GM23338 (cell line): ENCODE results near the gene FUT1. TPM values are rescaled to one million over a fixed set of nuclear protein-coding genes. Genes with fewer than 3 reads are reported as not detected.

ENCODE experiments used
- ATAC-seq: fragments of 200-7000 bp; cut with Tn5 transposase; 3 replicates; pipeline ENCODE4 v1.9.1; 2020
- DNase-seq: peaks from one replicate; pipeline ENCODE4 v3.0.0-alpha.2; 2015; ENCODE audit warnings: low spot score
- H2AFZ ChIP-seq: fragments of 200-600 bp; sonication (generic); 2 replicates; pipeline ENCODE4 v1.8.0; 2016; ENCODE audit warnings: antibody characterized with exemption, mild to moderate bottlenecking, moderate library complexity
- H3F3A ChIP-seq: fragments of 200-600 bp; sonication (generic); replicated peaks from 2 replicates; pipeline ENCODE4 v1.8.0; 2017; ENCODE audit warnings: antibody characterized with exemption, mixed run types, low read depth
- H3K27ac ChIP-seq: fragments of 200-600 bp; sonication (generic); 2 replicates; pipeline ENCODE4 v1.6.1; 2016; ENCODE audit warnings: low read depth
- H3K27me3 ChIP-seq: fragments of 200-600 bp; sonication (generic); 2 replicates; pipeline ENCODE4 v1.8.0; 2016; ENCODE audit warnings: mild to moderate bottlenecking, mixed run types, moderate library complexity; ENCODE audit not compliant: insufficient read depth
- H3K36me3 ChIP-seq: fragments of 200-600 bp; sonication (generic); 2 replicates; pipeline ENCODE4 v1.8.0; 2016; ENCODE audit warnings: mild to moderate bottlenecking; ENCODE audit not compliant: insufficient read depth
- H3K4me1 ChIP-seq: fragments of 200-600 bp; sonication (generic); 2 replicates; pipeline ENCODE4 v1.8.0; 2016; ENCODE audit warnings: mild to moderate bottlenecking, moderate library complexity; ENCODE audit not compliant: insufficient read depth
- H3K4me2 ChIP-seq: fragments of 200-600 bp; sonication (generic); 2 replicates; pipeline ENCODE4 v1.7.1; 2017; ENCODE audit warnings: mixed run types
- H3K4me3 ChIP-seq: fragments of 200-600 bp; sonication (generic); 2 replicates; pipeline ENCODE4 v1.6.1; 2016; ENCODE audit warnings: mixed run types
- H3K79me2 ChIP-seq: fragments of 200-600 bp; sonication (generic); replicated peaks from 2 replicates; pipeline ENCODE4 v1.8.0; 2017; ENCODE audit warnings: mild to moderate bottlenecking; ENCODE audit not compliant: insufficient read depth
- H3K9me2 ChIP-seq: fragments of 200-600 bp; sonication (generic); 2 replicates; pipeline ENCODE4 v1.8.0; 2017; ENCODE audit not compliant: insufficient read depth
- H4K20me1 ChIP-seq: fragments of 200-600 bp; sonication (generic); replicated peaks from 2 replicates; pipeline ENCODE4 v1.8.0; 2017; ENCODE audit warnings: mild to moderate bottlenecking; ENCODE audit not compliant: insufficient read depth
- H3K27ac Mint-ChIP-seq: 2 replicates; pipeline ENCODE4 v1.8.0; 2020; ENCODE audit warnings: inconsistent platforms, mild to moderate bottlenecking, moderate library complexity, mixed read lengths
- H3K27me3 Mint-ChIP-seq: 3 replicates; pipeline ENCODE4 v1.8.0; 2022; ENCODE audit warnings: low read depth, mild to moderate bottlenecking, moderate library complexity, mixed read lengths, inconsistent platforms; ENCODE audit not compliant: insufficient read depth, poor library complexity
- H3K36me3 Mint-ChIP-seq: 3 replicates; pipeline ENCODE4 v1.8.0; 2021; ENCODE audit warnings: low read depth, mild to moderate bottlenecking, inconsistent platforms, moderate library complexity, mixed read lengths
- H3K4me1 Mint-ChIP-seq: 3 replicates; pipeline ENCODE4 v1.8.0; 2020; ENCODE audit warnings: mild to moderate bottlenecking, inconsistent platforms, mixed read lengths
- H3K4me3 Mint-ChIP-seq: 3 replicates; pipeline ENCODE4 v1.8.0; 2021; ENCODE audit warnings: moderate library complexity, mild to moderate bottlenecking, inconsistent platforms, mixed read lengths
- H3K9me3 Mint-ChIP-seq: 3 replicates; pipeline ENCODE4 v1.8.0; 2020; ENCODE audit warnings: moderate library complexity, mild to moderate bottlenecking, inconsistent platforms, mixed read lengths
- CREB1 ChIP-seq: fragments of 250-450 bp; sonication (Bioruptor Pico); IDR thresholded peaks from 2 replicates; pipeline ENCODE4 v1.5.0; 2020; ENCODE audit warnings: low read depth, mild to moderate bottlenecking, moderate library complexity
- CTCF ChIP-seq, 2 experiments: fragments of 200-600 bp in 1 of 2; sonication (generic) in 1 of 2; conservative IDR thresholded peaks; 2 replicates each; pipeline versions ENCODE4 v1.5.1 to v1.6.1; 2016 to 2017; ENCODE audit warnings: antibody characterized with exemption in 2 of 2, low read depth in 2 of 2, mild to moderate bottlenecking in 2 of 2, moderate library complexity in 1 of 2
- ETS1 ChIP-seq: IDR thresholded peaks from 2 replicates; pipeline ENCODE4 v1.6.1; 2016; ENCODE audit warnings: antibody characterized with exemption
- EZH2 ChIP-seq: fragments of 200-600 bp; sonication (generic); IDR thresholded peaks from one replicate; pipeline ENCODE4 v1.8.0; 2017; ENCODE audit warnings: antibody characterized with exemption, mild to moderate bottlenecking, low read depth; ENCODE audit not compliant: unreplicated experiment
- EZH2phosphoT487 ChIP-seq: fragments of 200-600 bp; sonication (generic); IDR thresholded peaks from one replicate; pipeline ENCODE4 v1.8.1; 2018; ENCODE audit warnings: antibody characterized with exemption; ENCODE audit not compliant: unreplicated experiment
- JUNB ChIP-seq: IDR thresholded peaks from one replicate; pipeline ENCODE4 v1.6.1; 2016; ENCODE audit warnings: antibody characterized with exemption; ENCODE audit not compliant: unreplicated experiment
- NANOG ChIP-seq: IDR thresholded peaks from 2 replicates; pipeline ENCODE4 v1.6.1; 2016; ENCODE audit warnings: antibody characterized with exemption, borderline replicate concordance
- POLR2AphosphoS5 ChIP-seq: IDR thresholded peaks from 2 replicates; pipeline ENCODE4 v1.6.1; 2016; ENCODE audit warnings: antibody characterized with exemption, low read depth
- REST ChIP-seq: IDR thresholded peaks from one replicate; pipeline ENCODE4 v1.6.1; 2018; ENCODE audit warnings: antibody characterized with exemption; ENCODE audit not compliant: unreplicated experiment
- STAT1 ChIP-seq: IDR thresholded peaks from one replicate; pipeline ENCODE4 v1.6.1; 2016; ENCODE audit warnings: antibody characterized with exemption; ENCODE audit not compliant: unreplicated experiment
- ZNF114 ChIP-seq: fragments of 250-450 bp; sonication (Bioruptor Pico); IDR thresholded peaks from 2 replicates; pipeline ENCODE4 v1.5.0; 2020; ENCODE audit warnings: mild to moderate bottlenecking, moderate library complexity
- ZNF331 ChIP-seq: fragments of 250-450 bp; sonication (Bioruptor Pico); IDR thresholded peaks from 2 replicates; pipeline ENCODE4 v1.5.0; 2020; ENCODE audit warnings: low read depth, mild to moderate bottlenecking, moderate library complexity
- ZNF462 ChIP-seq: fragments of 250-450 bp; sonication (Bioruptor Pico); IDR thresholded peaks from 2 replicates; pipeline ENCODE4 v1.5.0; 2020; ENCODE audit warnings: mild to moderate bottlenecking, moderate library complexity
- polyA plus RNA-seq: library from polyadenylated mRNA; unstranded; fragments of >200 nt; fragmentation: Nextera tagmentation; extraction: Ambion mirVana; gene quantifications from 2 replicates; pipeline ENCODE4 v1.2.1, GENCODE V29; 2016
- total RNA-seq: library from RNA; depleted of rRNA; stranded (reverse); fragments of >200 nt; shearing (Covaris generic); gene quantifications from 2 replicates; pipeline ENCODE4 v1.2.3, GENCODE V29; 2014

Gene FUT1
- total and polyA plus RNA-seq, 2 experiments from 2014 or later, result 4.4 to 20.8 TPM

- H3K27ac ChIP-seq, result peak within 1 kb of the TSS; percentile 32; the same call in 1 of the 2 replicates
- H3K27me3 ChIP-seq, result no peaks in the 10 kb centered on the region
- Mint-ChIP-seq H3K27ac (peak within 1 kb of the TSS; percentile 96), H3K36me3 (peaks cover 22% of the 10 kb centered on the region), H3K4me1 (peaks cover 48% of the 10 kb centered on the region), H3K27me3 (peaks cover 42% of the 10 kb centered on the region), H3K9me3 (no peaks in the 10 kb centered on the region; the same call in 1 of the 3 replicates), H3K4me3 (peak within 1 kb of the TSS; percentile 50)
- H3K4me2 ChIP-seq, result peak within 1 kb of the TSS; percentile 100
- peaks cover 9% of the 10 kb centered on the region; the same call in 1 of the 2 replicates for H4K20me1 ChIP-seq
- no peaks in the 10 kb centered on the region for H3K9me2 ChIP-seq
- H2AFZ ChIP-seq, result 0 out of 2 replicates have a peak within 1 kb of the TSS, but pooled peaks have one; percentile 23
- TF ChIP-seq EZH2phosphoT487 (no peak), ZNF114 (CRISPR knock-in tag) (no peak), STAT1 (no peak), REST (no peak), JUNB (no peak), ETS1 (no peak), ZNF331 (CRISPR knock-in tag) (no peak), POLR2AphosphoS5 (no peak), NANOG (no peak), CTCF (conservative IDR thresholded peaks at IDR 0.05; ENCODE audit: low read depth in 2 of 2) (no peak), EZH2 (no peak), CREB1 (CRISPR knock-in tag) (no peak), ZNF462 (CRISPR knock-in tag) (no peak)
- H3K79me2 ChIP-seq, result peaks cover 21% of the 10 kb centered on the region
- ATAC-seq (no peak), DNase-seq (peak; percentile 75)
- no peaks in the 10 kb centered on the region for H3K36me3 ChIP-seq
- peaks cover 9% of the 10 kb centered on the region; the same call in 1 of the 2 replicates for H3F3A ChIP-seq
- peaks cover 40% of the 10 kb centered on the region for H3K4me1 ChIP-seq
- H3K4me3 ChIP-seq, result peak within 1 kb of the TSS; percentile 20; the same call in 1 of the 2 replicates
Measured at GRCh38 chr19:48755084-48755641, 2.7 kb upstream of the FUT1 start, which contains the start of gene FGF21. Gene FGF21 (plus strand): TSS chr19:48755524. CDS start chr19:48756237, 713 bp downstream.
